22Rv1 (cell line): ENCODE measurements around the gene SPRR4.

ENCODE experiments used
- CTCF ChIP-seq: fragments of 450-650 bp; IDR thresholded peaks from 2 replicates; pipeline ENCODE4 v1.5.1; 2017; ENCODE audit warnings: mild to moderate bottlenecking
- ZFX ChIP-seq: fragments of 450-650 bp; IDR thresholded peaks from 2 replicates; pipeline ENCODE4 v1.6.1; 2017; ENCODE audit warnings: antibody characterized with exemption, borderline replicate concordance

GRCh38 chr1:152976688-152977087 is 6.2 kb downstream of the SPRR4 start:
- TF ChIP-seq CTCF (no peak), ZFX (no peak)
